NCI-H2029 (cell line): ENCODE results near the gene NXPH3.
"Not testable (repeated sequence)": the region's sequence is repeated elsewhere in the genome, so short reads cannot be mapped to it uniquely, and the experiment has no call there.

Source experiments
- DNase-seq: peaks from one replicate; lab custom pipeline; 2025; lab: John Stamatoyannopoulos, UW

The NXPH3 gene

DNA sequence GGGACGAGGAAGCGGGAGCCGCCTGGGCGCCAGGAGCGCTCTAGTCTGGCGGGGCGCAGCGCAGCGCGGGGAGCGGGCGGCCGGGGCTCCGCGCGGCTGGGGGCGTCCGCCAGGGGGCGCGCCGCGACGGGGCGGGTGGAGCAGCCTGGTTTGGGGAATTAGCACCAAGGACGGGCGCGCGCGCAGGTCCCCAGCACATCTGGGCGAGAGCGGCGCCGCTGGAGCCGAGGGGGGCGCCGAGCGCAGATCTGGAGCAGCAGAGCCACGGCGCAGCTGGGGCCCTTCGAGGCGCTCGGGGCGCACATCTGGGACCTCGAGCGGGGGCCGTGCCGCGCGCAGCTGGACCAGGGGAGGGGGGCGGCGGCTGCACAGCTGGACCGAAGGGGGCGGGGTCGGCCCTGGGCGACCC, at the start of gene NXPH3:
TSS of gene NXPH3 (plus strand) at position 193 of the 409 bp plus-strand sequence. CDS start 349 bp downstream, outside the sequence.
- DNase-seq = no peak

DNA sequence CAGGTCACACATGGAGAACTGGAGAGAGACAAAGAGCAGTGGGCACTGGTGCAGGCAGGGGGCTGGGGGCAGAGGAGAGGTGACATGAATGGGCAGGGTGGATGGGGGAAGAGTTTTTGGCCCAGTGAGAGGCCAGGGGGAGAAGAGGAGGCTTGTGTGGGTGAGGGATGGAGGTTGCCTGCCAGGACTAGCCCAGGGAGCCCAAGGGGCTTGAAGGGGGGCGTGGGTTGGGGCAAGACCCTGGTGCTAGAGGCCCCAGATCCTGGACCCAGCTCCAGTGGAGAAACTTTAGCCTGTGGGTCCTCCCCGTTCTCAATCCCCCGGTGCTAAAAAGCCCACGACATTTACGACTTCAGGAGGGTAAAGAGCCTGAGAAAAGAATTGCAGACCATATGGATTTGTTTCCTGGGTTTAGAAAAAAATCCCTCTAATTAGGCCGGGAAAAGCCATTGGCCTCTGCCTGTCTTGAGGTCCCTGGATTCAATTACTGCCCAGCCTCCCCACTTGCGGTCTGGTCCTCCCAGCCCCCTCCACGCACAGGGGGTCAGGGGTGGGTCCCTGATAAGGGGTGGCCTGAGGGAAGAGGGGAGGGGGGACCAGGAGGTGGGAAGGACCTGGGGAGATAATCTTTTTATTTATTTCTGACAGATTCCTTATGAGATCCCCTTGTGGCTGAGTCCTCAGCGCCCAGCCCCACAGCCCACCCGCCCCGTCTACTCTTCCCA, 47.6 kb upstream of the NXPH3 start:
- DNase-seq = no peak

DNA sequence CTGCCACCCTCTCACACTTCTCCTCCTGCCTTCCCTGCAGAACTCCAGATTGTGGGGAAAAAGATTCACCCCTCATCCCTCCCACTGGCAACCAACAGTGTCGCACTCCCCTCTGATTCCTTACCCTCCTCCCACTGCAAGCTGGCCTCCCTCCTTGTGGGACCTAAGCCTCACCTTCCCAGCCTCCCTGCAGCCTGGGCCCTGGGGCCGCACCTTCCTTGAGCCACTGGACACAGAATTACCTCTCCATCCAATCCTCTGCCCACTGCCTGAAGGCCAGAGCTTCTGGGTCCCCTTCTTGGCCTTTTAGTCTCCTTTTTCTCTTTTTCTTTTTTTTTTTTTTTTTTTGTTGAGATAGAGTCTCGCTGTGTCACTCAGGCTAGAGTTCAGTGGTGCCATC, 46.7 kb upstream of the NXPH3 start:
- DNase-seq = no peak

DNA sequence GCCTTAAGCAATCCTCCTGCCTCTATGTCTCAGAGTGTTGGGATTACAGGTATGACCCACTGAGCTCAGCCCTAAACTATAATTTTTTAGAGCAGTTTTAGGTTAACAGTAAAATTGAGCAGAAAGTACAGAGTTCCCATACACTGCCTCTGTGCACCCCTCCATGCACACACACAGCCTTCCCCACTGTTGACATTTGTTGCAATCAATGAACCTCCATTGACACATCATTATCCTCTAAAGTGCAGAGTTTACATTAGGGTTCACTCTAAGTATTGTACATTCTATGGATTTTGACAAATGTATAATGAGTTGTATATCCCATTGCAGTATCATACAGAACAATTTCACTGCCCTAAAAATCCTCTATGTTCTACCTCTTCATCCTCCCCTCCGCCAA, 45.6 kb upstream of the NXPH3 start:
- DNase-seq = no peak

DNA sequence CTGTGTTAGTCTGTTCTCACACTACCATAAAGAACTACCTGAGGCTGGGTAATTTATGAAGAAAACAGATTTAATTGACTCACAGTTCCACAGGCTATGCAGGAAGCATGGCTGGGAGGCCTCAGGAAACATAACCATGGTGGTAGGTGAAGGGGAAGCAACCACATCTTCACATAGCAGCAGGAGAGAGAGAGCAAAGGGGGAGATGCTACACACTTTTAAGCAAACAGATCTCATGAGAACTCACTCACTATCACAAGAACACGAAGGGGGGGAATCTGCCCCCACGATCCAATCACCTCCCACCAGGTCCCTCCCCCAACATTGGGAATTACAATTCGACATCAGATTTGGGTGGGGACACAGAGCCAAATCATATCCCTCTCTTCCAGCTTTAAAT, 31.8 kb upstream of the NXPH3 start:
- DNase-seq = no peak

DNA sequence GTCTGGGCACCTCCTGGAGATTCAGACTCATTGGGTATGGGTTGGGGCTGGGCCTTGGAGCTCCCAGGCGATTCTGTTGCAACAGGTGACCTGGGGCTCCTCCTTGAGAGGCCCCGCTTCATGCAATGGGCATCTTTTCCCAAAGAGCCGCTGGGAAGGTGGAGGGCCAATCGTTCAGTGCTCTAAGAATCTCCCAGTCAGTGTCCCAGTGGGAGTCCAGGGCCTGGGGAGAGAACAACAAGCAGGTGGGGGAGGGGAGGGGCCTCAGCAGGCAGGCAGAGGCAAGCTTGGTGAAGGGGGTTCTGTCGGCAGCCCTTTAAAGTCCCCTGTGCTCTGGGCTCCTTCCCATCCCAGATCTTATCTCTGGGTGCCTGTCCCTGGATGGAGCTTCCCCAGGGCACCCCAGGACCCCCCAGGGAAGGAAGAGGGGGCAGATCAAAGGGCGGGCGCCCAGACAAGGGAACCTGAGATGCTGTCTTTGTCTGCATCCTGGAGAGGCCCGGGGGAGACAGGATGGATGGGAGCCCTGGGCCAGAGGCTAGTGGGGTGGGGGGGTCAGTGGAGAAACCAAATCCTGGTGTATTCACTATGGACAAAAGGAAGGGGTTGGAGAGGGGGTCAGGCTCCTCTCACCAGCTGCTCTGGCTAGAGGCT, 30.5 kb upstream of the NXPH3 start:
- no peak for DNase-seq

DNA sequence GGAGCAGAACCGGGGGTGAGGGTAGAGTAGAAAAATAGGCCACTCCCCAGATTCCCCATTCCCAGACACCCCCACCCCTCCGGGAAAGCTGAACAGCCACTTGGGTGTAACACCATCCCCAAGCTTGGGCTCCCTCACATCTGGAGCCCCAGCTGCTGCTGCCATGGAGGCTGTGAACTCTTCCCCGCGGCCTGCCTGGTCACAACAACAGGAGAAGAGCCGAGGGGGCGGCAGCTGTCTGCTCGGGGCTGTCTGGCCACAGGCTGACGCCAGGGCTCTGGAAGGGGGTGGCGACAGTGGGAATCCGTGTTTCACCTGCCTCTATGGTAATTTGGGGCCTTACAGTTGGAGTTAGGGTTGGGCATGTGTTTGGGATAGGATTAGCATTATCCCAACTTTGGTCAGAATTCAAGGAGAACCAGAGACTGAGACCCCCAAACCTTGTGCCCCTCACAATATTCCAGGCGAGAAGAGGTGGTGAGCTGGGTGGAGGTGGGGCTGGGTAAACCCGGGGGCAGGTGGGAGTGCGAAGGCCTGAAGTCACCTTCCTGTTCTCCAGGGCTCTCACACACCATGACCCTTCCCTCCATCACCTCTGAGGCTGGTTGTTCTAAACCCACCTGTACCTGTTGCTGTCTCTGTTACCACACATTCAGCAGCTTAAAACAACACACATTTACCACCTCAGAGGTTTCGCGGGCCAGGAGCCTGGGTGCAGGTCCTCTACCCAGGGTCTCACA, 29.7 kb upstream of the NXPH3 start:
- no peak for DNase-seq

DNA sequence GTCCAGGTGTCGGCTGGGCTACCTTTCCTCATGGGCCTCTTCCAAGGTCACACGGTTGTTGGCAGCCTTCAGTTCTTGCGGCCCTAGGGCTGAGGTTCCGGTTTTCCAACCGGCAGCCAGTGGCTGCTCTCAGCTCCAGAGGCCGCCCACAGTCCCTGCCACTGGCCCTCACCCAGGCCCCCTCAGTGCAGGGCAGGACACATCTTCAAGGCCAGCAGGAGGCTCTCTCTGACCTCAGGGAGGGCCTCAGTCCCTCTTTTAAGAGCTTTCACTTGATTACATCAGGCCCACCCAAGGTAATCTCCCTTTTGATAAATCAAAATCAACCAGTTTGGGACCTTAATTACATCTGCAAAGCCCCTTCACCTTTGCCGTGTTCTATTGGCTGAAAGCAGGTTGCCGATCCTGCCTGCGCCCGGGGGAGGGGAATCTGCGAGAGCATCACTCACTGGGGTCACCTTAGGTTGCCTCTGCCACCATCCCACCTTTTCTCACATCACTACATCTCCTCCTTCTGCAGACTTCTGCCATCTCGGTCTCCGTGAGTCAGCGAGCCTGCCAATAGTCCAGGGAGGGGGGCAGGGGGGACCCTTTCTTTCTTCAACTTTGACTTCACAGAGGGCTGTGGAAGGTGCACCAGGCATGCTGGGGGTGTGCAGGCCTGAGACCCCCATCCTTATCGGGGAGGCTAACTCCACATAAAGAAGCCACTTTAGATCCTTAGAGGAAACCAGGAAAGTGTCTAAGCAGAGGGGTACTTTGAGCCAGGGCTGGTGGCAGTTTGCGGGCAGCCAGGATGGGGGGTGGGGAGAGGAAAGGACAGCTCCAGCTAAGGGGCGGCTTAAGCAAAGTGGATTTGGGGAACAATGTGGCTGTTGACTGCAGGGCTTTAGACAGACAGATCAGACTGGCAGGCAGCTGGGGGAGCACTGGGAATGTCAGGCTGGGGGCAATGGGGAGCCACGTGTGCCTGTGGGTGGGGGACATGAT, 28.8 kb upstream of the NXPH3 start:
- no peak for DNase-seq

DNA sequence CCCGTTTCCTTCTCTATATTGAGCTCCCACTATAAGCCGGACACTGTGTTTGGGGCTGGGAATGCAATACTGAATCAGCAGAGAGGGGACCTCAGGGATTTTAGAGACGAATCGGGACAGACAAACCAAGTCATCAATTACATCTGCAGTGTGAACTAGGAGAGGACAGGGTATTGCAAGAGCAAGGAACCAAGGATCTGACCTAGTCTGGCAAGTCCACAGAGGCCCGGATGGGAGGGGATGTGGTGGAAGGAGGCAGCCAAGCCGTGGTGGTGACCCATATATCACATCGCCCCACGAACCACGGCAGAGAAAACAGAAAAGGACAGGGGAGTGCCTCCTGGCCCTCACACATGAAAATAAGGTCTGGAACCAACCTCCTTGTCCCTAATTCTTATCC, 28.1 kb upstream of the NXPH3 start:
- DNase-seq = no peak

DNA sequence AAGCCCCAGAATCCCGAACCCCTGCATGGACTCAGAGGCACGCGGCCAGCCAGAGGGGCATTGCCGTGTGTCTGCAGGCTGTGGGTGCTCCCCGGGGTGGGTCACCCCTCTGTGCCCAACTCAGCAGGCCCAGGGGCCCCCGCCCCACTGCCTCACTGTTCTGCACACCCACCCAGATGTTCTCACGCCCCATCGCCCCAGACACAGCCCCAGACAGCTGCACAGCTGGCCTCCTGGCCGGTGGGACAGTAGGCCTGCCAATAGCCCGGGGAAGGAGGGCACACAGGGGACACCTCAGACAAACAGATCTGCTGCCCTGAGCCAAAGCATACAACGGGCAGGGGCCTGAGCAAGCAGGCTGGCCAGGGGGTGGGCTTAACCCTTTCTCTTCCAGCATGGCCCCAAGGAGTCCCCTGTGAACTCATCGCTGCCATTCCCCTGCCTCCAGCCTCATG, 27.6 kb upstream of the NXPH3 start:
- DNase-seq = no peak

DNA sequence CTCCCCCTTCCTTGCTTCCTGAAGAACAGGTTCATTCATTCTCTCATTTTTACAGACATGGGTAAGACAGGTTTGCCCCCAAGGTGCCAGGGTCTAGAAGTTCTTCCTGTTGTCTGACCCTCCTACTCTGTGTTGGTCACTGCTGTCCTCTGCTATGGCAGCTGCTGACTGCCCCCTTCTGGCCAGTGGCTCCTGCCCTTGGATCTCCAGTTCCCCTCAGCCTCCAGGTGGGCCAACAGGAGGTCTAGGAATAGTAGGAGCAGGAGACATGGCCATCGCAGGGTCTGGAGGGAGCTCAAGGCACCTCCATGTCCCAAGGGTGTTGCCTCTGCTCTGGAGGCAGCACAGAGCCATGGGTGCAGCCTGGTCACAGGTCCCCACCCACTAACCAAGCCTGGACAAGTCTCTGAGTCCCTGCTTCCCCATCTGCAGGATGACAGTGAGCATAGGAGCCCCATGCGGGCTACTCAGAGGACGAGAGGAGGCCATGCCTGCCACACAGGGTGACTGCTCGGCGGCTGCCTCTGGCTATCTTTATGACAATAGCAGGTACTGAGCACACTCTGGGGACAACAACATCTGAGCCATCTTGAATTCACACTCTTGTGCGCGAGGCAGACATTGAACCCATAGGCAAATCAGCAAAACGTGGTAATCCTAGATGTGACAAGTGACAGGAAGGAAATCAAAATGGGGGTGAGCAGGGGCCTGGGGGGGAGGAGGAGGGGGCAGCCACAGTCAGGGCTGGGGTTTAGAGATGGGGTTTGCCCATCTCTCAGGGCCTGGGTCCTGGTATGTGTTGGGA, 27.0 kb upstream of the NXPH3 start:
- no peak for DNase-seq

DNA sequence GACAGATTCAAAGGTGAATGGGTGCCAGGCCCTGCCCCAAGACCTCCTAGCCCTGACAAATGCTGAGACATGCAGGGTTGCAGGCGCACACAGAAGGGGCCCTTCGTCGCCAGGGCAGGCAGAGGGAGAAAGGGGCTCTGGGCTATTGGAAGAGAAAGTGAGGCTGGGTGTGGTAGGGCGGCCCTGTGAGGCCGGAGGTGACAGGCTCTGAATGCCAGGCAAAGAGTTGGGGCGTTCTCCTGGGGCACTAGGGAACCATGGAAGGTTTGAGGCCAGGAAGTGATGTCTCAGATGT, 26.4 kb upstream of the NXPH3 start:
- no peak for DNase-seq

DNA sequence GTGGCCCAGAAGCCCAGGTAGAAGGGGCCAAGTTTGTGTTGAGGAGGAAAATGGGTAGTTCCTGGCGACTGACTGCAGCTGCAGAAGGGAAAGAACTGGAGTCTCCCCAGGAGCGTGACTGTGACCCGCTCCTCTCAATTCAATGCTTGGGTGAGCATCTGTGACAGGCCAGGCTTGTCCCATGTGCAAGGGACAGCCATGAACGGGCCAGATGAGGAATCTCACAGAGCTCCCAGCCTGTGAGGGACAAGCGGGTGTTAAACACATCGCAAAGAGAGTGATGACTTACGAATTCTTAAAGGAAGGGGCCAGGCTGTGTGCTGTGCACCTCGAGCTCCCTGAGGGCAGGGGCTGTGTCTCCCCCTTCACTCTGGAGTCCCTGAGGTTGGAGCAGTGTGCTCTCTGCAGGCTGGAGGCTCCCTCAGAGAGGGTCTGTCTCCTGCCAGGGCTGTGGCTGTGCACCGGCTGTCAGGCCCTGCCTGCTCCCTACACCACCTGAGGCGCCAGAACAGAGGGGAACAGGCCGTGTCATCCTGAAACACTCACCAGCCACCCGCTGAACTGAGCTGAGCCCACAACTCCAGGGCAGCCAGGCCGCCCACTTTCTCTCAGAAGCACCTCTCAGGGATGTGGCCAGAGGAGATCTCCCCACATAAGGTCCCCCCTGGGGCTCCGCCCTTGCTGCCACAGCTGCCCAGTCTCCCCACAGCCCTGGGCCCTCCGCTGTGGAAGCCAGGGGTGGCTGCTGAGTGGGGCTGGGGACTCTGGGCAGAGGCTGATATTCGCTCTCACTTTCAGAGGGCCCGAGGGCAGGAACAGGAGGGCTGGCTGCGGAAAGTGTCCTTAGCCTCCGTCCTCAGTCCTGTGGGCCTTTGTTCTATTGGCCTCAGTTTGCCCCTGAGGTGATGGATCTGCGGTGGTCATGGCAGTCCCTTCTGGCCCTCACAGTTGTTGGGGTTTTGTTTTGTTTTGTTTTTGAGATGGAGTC, 25.7 kb upstream of the NXPH3 start:
- no peak for DNase-seq

DNA sequence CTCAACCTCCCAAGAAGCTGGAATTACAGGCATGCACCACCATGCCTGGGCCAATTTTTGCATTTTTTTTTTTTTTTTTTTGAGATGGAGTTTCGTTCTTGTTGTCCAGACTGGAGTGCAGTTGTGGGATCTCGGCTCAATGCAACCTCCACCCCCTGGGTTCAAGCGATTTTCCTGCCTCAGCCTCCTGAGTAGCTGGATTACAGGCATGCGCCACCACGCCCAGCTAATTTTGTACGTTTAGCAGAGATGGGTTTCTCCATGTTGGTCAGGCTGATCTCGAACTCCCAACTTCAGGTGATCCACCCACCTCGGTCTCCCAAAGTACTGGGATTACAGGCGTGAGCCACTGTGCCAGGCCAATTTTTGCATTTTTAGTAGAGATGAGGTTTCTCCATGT, 24.9 kb upstream of the NXPH3 start:
- DNase-seq = not testable (repeated sequence)

DNA sequence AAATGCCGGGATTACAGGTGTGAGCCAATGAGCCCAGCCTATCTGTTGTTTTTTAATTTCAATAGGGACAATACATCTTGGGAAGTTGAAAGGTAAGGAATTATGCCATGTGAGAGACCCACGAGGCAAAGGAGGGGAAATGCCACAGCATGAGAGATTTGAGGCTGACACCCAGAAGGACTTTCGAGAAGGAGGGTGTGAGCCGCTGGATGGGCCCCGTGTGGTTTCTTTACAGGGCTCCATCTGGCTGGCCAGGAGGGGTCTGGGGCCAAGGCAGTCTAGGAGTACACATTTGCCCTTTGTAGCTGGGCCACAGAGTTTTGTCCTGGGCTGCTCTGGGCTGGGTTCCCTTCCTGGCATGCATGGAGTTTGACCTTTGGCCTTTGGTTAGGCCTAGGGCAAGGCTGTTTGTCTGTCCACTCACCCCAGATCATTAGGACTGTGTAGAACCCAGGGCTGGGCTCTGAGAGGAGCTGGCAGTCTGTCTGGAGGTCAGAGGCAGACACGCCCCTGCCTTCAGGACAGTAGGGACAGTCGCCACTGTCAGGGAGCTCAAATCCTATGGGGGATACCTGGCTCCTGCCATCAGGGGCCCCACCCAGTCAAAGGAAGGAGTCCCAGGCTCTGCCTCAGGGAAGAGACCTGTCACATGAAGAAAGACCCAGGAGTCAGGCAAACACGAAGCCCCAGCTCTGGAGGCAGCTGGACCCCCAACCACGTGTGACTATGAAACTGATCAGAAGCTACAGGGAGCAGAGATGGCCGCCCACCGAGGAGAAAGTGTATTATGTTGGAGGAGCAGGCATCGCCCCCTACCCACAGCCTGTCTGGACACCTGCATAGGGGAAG, 24.2 kb upstream of the NXPH3 start:
- DNase-seq = no peak

DNA sequence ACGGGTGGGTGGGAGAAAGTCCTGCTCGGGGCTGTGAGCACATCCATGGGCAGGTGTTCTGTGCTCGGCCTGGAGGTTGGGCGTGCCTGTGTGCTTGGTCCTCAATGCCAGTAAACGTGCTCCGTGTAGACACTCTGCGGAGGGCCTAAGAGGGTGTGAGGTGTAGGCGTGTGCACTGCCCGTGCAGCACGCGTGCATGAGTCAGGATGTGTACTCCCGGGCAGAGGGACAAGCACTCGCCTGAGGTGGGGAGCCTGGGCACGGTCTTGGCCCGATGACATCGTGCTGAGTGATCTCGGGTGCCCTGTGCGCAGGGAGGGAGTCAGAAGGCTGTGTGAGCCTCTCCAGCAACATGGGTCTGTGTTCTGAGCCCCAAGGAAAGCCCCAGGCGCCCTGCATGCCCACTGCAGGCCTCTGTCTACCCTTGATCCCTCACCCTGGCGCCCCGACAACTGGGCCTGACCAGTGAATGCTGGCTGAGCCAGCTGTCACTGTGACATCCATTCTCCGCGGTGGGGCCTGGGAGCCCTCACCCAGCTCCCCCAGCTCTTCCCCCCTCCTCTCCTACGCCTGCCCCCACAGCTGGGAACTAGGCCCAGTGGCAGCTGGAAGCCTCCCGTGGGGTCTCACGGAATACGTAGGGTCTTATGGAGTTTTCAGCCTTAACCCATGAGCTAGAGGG, 23.5 kb upstream of the NXPH3 start:
- no peak for DNase-seq

DNA sequence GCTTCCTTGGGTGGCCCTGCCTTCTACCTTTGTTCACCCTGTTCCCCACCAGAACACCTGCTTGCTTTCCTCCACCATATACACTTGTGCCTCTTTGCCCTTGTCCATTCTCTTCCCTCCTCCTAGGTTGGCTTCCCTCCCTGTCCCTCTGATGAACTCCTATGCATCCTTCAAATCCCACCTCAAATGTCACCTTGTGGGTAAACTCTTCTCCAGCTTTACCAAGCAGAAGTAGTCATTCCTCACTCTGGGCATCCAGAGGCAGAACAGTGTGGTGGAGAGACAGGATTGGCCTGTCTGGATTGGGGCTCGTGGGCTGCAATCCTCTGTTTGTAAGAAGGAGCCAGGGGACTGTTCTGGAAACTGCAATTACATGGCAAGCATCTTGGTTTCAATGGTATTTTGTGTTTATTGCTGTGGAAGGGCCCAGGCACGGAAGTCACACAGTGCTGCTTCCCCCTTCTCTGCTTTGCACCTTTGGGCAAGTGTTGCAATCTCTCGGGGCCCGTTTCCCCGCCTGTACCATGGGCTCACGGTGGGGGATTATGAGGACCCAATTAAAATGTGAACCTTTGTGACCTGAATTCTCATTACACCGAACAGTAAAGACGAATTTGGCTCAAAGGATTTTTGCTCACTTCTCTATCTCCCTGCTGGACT, 21.9 kb upstream of the NXPH3 start:
- no peak for DNase-seq
